Activated CD8-positive, alpha-beta T cell treated with anti-CD3 and anti-CD28 coated beads, Interleukin-2, amount 10 ng/mL, durations not matched to agents 7 days and 5 days (primary cell): ENCODE data around the gene PALD1. TPM values are rescaled to one million over a fixed set of nuclear protein-coding genes. Genes with fewer than 3 reads are reported as not detected.

Experiments used
- ATAC-seq: fragments of 150-1000 bp; cut with Tn5 transposase; one replicate; pipeline ENCODE4 v1.10.0; 2021; ENCODE audit warnings: moderate library complexity
- CTCF ChIA-PET: fragments of 350-600 bp; sonication (Branson Sonifier 250); formaldehyde crosslinking; loops from one replicate; lab custom pipeline; 2021; ENCODE audit warnings: antibody characterized with exemption; lab: Charles Lee
- POLR2A ChIA-PET: fragments of 350-600 bp; sonication (Branson Sonifier 250); formaldehyde crosslinking; loops from one replicate; lab custom pipeline; 2021; ENCODE audit warnings: antibody characterized with exemption; lab: Charles Lee
- DNase-seq: peaks from one replicate; pipeline ENCODE4 v3.0.0-alpha.2; 2020
- H3K27ac Mint-ChIP-seq: one replicate; pipeline ENCODE4 v1.8.0; 2021; ENCODE audit warnings: mild to moderate bottlenecking, mixed read lengths
- H3K27me3 Mint-ChIP-seq: one replicate; pipeline ENCODE4 v1.8.0; 2021; ENCODE audit warnings: low read depth, mixed read lengths
- H3K36me3 Mint-ChIP-seq: one replicate; pipeline ENCODE4 v1.8.0; 2021; ENCODE audit warnings: low read depth, mixed read lengths
- H3K4me1 Mint-ChIP-seq: one replicate; pipeline ENCODE4 v1.8.0; 2021; ENCODE audit warnings: low read depth, mixed read lengths
- H3K4me3 Mint-ChIP-seq: one replicate; pipeline ENCODE4 v1.8.0; 2021; ENCODE audit warnings: mild to moderate bottlenecking, mixed read lengths
- H3K9me3 Mint-ChIP-seq: one replicate; pipeline ENCODE4 v1.8.0; 2022; ENCODE audit warnings: mixed read lengths; ENCODE audit not compliant: insufficient read depth
- total RNA-seq, 2 experiments: library from RNA; stranded (reverse); gene quantifications; one replicate each; pipeline ENCODE4 v1.2.3, GENCODE V29; 2021

The PALD1 gene
- total RNA-seq, 2 experiments from 2014 or later, result 6.2 to 6.5 TPM

- ATAC-seq (no peak), DNase-seq (no peak)
- no peak overlapping the region for H3K4me3 Mint-ChIP-seq
- H3K4me1 Mint-ChIP-seq, result no peaks in the 10 kb centered on the region
- H3K27ac Mint-ChIP-seq, result no peak overlapping the region
- peaks cover 48% of the 10 kb centered on the region for H3K27me3 Mint-ChIP-seq
- no peaks in the 10 kb centered on the region for H3K9me3 Mint-ChIP-seq
- ChIA-PET CTCF (interaction anchor here (3.2 kb wide), 1 partner anchor 237 kb away, joined by 14 read pairs; no protein-coding TSS in a partner anchor), POLR2A (interaction anchor here (0.6 kb wide), 1 partner anchor 121 kb away, joined by 3 read pairs; no protein-coding TSS in a partner anchor)
- H3K36me3 Mint-ChIP-seq, result no peaks in the 10 kb centered on the region
Measured at GRCh38 chr10:70459061-70459773, 19.4 kb upstream of the PALD1 start.

- Mint-ChIP-seq H3K27ac (no peak overlapping the region), H3K9me3 (no peaks in the 10 kb centered on the region), H3K4me1 (no peaks in the 10 kb centered on the region), H3K27me3 (peaks cover 48% of the 10 kb centered on the region), H3K36me3 (no peaks in the 10 kb centered on the region), H3K4me3 (no peak overlapping the region)
- ChIA-PET POLR2A (interaction anchor here (0.6 kb wide), 1 partner anchor 122 kb away, joined by 3 read pairs; no protein-coding TSS in a partner anchor), CTCF (interaction anchor here (1.8 to 3.2 kb wide), 6 partner anchors 17 to 299 kb away, joined by 6 to 36 read pairs (median 12); no protein-coding TSS in a partner anchor)
- DNase-seq, result no peak
- ATAC-seq, result no peak
Measured at GRCh38 chr10:70459774-70460490, 18.6 kb upstream of the PALD1 start.

GRCh38 chr10:70461397-70462348, 16.9 kb upstream of the PALD1 start:
- no peak overlapping the region for H3K4me3 Mint-ChIP-seq
- CTCF ChIA-PET, result interaction anchor here (0.8 to 3.2 kb wide), 29 partner anchors 8 to 426 kb away, joined by 3 to 36 read pairs (median 5); no protein-coding TSS in a partner anchor
- POLR2A ChIA-PET, result interaction anchor here (0.5 kb wide), 1 partner anchor 135 kb away, joined by 3 read pairs; no protein-coding TSS in a partner anchor
- no peaks in the 10 kb centered on the region for H3K9me3 Mint-ChIP-seq
- H3K27ac Mint-ChIP-seq, result no peak overlapping the region
- DNase-seq, result peak; percentile 67
- peaks cover 41% of the 10 kb centered on the region for H3K27me3 Mint-ChIP-seq
- no peaks in the 10 kb centered on the region for H3K36me3 Mint-ChIP-seq
- no peaks in the 10 kb centered on the region for H3K4me1 Mint-ChIP-seq
- ATAC-seq, result peak; percentile 66

- POLR2A ChIA-PET, result no interaction called here
- Mint-ChIP-seq H3K4me1 (no peaks in the 10 kb centered on the region), H3K9me3 (no peaks in the 10 kb centered on the region), H3K36me3 (no peaks in the 10 kb centered on the region), H3K27me3 (peaks cover 38% of the 10 kb centered on the region), H3K27ac (no peak overlapping the region), H3K4me3 (no peak overlapping the region)
- no peak for DNase-seq
- ATAC-seq, result no peak
- CTCF ChIA-PET, result interaction anchor here (0.9 to 3.1 kb wide), 16 partner anchors 9 to 297 kb away, joined by 3 to 36 read pairs (median 8); no protein-coding TSS in a partner anchor
Measured at GRCh38 chr10:70462349-70462984, 16.1 kb upstream of the PALD1 start.

GRCh38 chr10:70465278-70465677, 13.3 kb upstream of the PALD1 start:
- Mint-ChIP-seq H3K27ac (no peak overlapping the region), H3K9me3 (no peaks in the 10 kb centered on the region), H3K4me1 (peaks cover 2% of the 10 kb centered on the region), H3K36me3 (no peaks in the 10 kb centered on the region), H3K27me3 (peaks cover 23% of the 10 kb centered on the region), H3K4me3 (no peak overlapping the region)
- POLR2A ChIA-PET, result no interaction called here
- CTCF ChIA-PET, result interaction anchor here (0.7 kb wide), 1 partner anchor 937 kb away, joined by 3 read pairs; no protein-coding TSS in a partner anchor
- ATAC-seq, result no peak
- DNase-seq, result no peak

GRCh38 chr10:70465832-70466231, 12.7 kb upstream of the PALD1 start:
- H3K36me3 Mint-ChIP-seq, result no peaks in the 10 kb centered on the region
- peaks cover 2% of the 10 kb centered on the region for H3K4me1 Mint-ChIP-seq
- no peaks in the 10 kb centered on the region for H3K9me3 Mint-ChIP-seq
- H3K4me3 Mint-ChIP-seq, result no peak overlapping the region
- DNase-seq (no peak), ATAC-seq (no peak)
- no peak overlapping the region for H3K27ac Mint-ChIP-seq
- ChIA-PET POLR2A (no interaction called here), CTCF (interaction anchor here (0.7 kb wide), 1 partner anchor 937 kb away, joined by 3 read pairs; no protein-coding TSS in a partner anchor)
- H3K27me3 Mint-ChIP-seq, result peaks cover 20% of the 10 kb centered on the region

- H3K27ac Mint-ChIP-seq, result no peak overlapping the region
- ATAC-seq (no peak), DNase-seq (no peak)
- H3K27me3 Mint-ChIP-seq, result peaks cover 24% of the 10 kb centered on the region
- H3K4me1 Mint-ChIP-seq, result peaks cover 2% of the 10 kb centered on the region
- no peak overlapping the region for H3K4me3 Mint-ChIP-seq
- H3K9me3 Mint-ChIP-seq, result no peaks in the 10 kb centered on the region
- POLR2A ChIA-PET, result no interaction called here
- no peaks in the 10 kb centered on the region for H3K36me3 Mint-ChIP-seq
- CTCF ChIA-PET, result no interaction called here
Measured at GRCh38 chr10:70466951-70467350, 11.6 kb upstream of the PALD1 start.

GRCh38 chr10:70472799-70473454, 5.6 kb upstream of the PALD1 start:
- POLR2A ChIA-PET, result no interaction called here
- Mint-ChIP-seq H3K27ac (no peak overlapping the region), H3K36me3 (no peaks in the 10 kb centered on the region), H3K4me3 (no peak overlapping the region), H3K27me3 (peaks cover 45% of the 10 kb centered on the region), H3K9me3 (no peaks in the 10 kb centered on the region), H3K4me1 (peaks cover 23% of the 10 kb centered on the region)
- CTCF ChIA-PET, result interaction anchor here (1.1 kb wide), 1 partner anchor 44 kb away, joined by 3 read pairs; no protein-coding TSS in a partner anchor
- no peak for ATAC-seq
- no peak for DNase-seq

- Mint-ChIP-seq H3K4me1 (peaks cover 34% of the 10 kb centered on the region), H3K9me3 (no peaks in the 10 kb centered on the region), H3K36me3 (no peaks in the 10 kb centered on the region), H3K4me3 (no peak overlapping the region), H3K27ac (no peak overlapping the region), H3K27me3 (peaks cover 43% of the 10 kb centered on the region)
- ATAC-seq (no peak), DNase-seq (no peak)
- ChIA-PET CTCF (interaction anchor here (3.1 kb wide), 1 partner anchor 13 kb away, joined by 19 read pairs; no protein-coding TSS in a partner anchor), POLR2A (no interaction called here)
Measured at GRCh38 chr10:70474780-70475179, 3.8 kb upstream of the PALD1 start.

- Mint-ChIP-seq H3K36me3 (no peaks in the 10 kb centered on the region), H3K4me1 (peaks cover 40% of the 10 kb centered on the region), H3K4me3 (no peak overlapping the region), H3K27ac (no peak overlapping the region), H3K9me3 (no peaks in the 10 kb centered on the region), H3K27me3 (peaks cover 40% of the 10 kb centered on the region)
- ChIA-PET POLR2A (no interaction called here), CTCF (interaction anchor here (0.6 to 3.1 kb wide), 2 partner anchors 14 to 37 kb away, joined by 3 to 19 read pairs; no protein-coding TSS in a partner anchor)
- no peak for ATAC-seq
- DNase-seq, result no peak
Measured at GRCh38 chr10:70475661-70476060, 2.9 kb upstream of the PALD1 start.
